Measurements from ENCODE around the gene TRIM41.

TRIM41 gene

GRCh38 chr5:181215997-181216989, 6.8 kb upstream of the TRIM41 start:
- peak overlapping the region; percentile 45 for H3K4me3 ChIP-seq (replicated peaks; ENCODE audit: low read depth, low read length)
- TF ChIP-seq CTCF (IDR thresholded peaks at IDR 0.05; ENCODE audit: low read length, missing control alignments): no peak
- no peak for DNase-seq (ENCODE audit: low read depth)

GRCh38 chr5:181217111-181217802, 5.8 kb upstream of the TRIM41 start:
- TF ChIP-seq CTCF (IDR thresholded peaks at IDR 0.05; ENCODE audit: low read length, missing control alignments): no peak
- peak overlapping the region; percentile 45 for H3K4me3 ChIP-seq (replicated peaks; ENCODE audit: low read depth, low read length)
- peak; percentile 57 for DNase-seq (ENCODE audit: low read depth)

GRCh38 chr5:181217803-181218062, 5.3 kb upstream of the TRIM41 start:
- no peak for TF ChIP-seq CTCF (IDR thresholded peaks at IDR 0.05; ENCODE audit: low read length, missing control alignments)
- no peak for DNase-seq (ENCODE audit: low read depth)
- peak overlapping the region; percentile 45 for H3K4me3 ChIP-seq (replicated peaks; ENCODE audit: low read depth, low read length)

- peak overlapping the region; percentile 44 for H3K4me3 ChIP-seq (replicated peaks; ENCODE audit: low read depth, low read length)
- TF ChIP-seq CTCF (IDR thresholded peaks at IDR 0.05; ENCODE audit: low read length, missing control alignments): no peak
- DNase-seq (ENCODE audit: low read depth): no peak
Measured at GRCh38 chr5:181218795-181219124, 4.3 kb upstream of the TRIM41 start.

- no peak for TF ChIP-seq CTCF (IDR thresholded peaks at IDR 0.05; ENCODE audit: low read length, missing control alignments)
- no peak overlapping the region for H3K4me3 ChIP-seq (replicated peaks; ENCODE audit: low read depth, low read length)
- DNase-seq (ENCODE audit: low read depth): no peak
Measured at GRCh38 chr5:181219262-181220177, 3.6 kb upstream of the TRIM41 start.

- no peak overlapping the region for H3K4me3 ChIP-seq (replicated peaks; ENCODE audit: low read depth, low read length)
- no peak for DNase-seq (ENCODE audit: low read depth)
- no peak for TF ChIP-seq CTCF (IDR thresholded peaks at IDR 0.05; ENCODE audit: low read length, missing control alignments)
Measured at GRCh38 chr5:181220178-181220515, 2.9 kb upstream of the TRIM41 start.

Measured in fibroblast of pulmonary artery (primary cell).